HepG2 (cell line): ENCODE data around the gene MYOC. TPM values are rescaled to one million over a fixed set of nuclear protein-coding genes. Genes with fewer than 3 reads are reported as not detected.

Source experiments
- ATAC-seq: fragments of 200-7000 bp; cut with Tn5 transposase; 3 replicates; pipeline ENCODE4 v1.9.1; 2020; ENCODE audit warnings: mild to moderate bottlenecking, moderate library complexity
- BruUV-seq: library from RNA; stranded (reverse); fragments of 400-500 nt; replicated peaks from 2 replicates; lab custom pipeline; 2021; lab: Mats Ljungman, UMichigan
- CTCF ChIA-PET: fragments of 300-600 bp; formaldehyde crosslinking; extraction: SDS; loops from one replicate; lab custom pipeline; 2021; ENCODE audit warnings: low total read pairs, inconsistent platforms, low intra/inter-chr PET ratio; lab: Yijun Ruan, JAX
- POLR2A ChIA-PET: fragments of 350-600 bp; sonication (Branson Sonifier 250); formaldehyde crosslinking; loops from one replicate; lab custom pipeline; 2020; ENCODE audit warnings: antibody characterized with exemption, inconsistent platforms; lab: Yijun Ruan, JAX
- DNase-seq: peaks from one replicate; pipeline ENCODE4 v3.0.0-alpha.2; 2015; ENCODE audit warnings: low spot score
- FAIRE-seq: peaks from 3 replicates; lab custom pipeline; 2011; peaks lifted over from hg19 to GRCh38; lab: Jason Lieb, UNC
- H2AFZ ChIP-seq: one replicate; pipeline ENCODE4 v1.6.1; 2011; ENCODE audit warnings: low read length, inconsistent platforms
- H3K27ac ChIP-seq: fragments of 300-600 bp; 3 replicates; pipeline ENCODE4 v1.8.0; 2011; ENCODE audit warnings: mixed run types, mild to moderate bottlenecking, mixed read lengths, low read length, inconsistent platforms; ENCODE audit not compliant: insufficient read depth; ENCODE audit errors: extremely low read length
- H3K27me3 ChIP-seq, 2 experiments: fragments of 200-600 bp in 1 of 2; 2 replicates in 1 of 2; 3 replicates in 1 of 2; pipeline versions ENCODE4 v1.6.0 to v1.8.0; 2011; ENCODE audit warnings: low read length in 2 of 2, mild to moderate bottlenecking in 2 of 2, moderate library complexity in 2 of 2, inconsistent platforms in 1 of 2; ENCODE audit not compliant: insufficient read depth in 2 of 2, control insufficient read depth in 1 of 2
- H3K36me3 ChIP-seq, 2 experiments: fragments of 200-600 bp in 1 of 2; replicated peaks in 1 of 2; 2 replicates in 1 of 2; 3 replicates in 1 of 2; pipeline versions ENCODE4 v1.5.1 to v1.8.0; 2011; ENCODE audit warnings: low read length in 2 of 2, inconsistent platforms in 1 of 2; ENCODE audit not compliant: insufficient read depth in 2 of 2, control insufficient read depth in 1 of 2
- H3K4me1 ChIP-seq: 2 replicates; pipeline ENCODE4 v1.5.1; 2012; ENCODE audit warnings: low read length, inconsistent platforms; ENCODE audit not compliant: insufficient read depth
- H3K4me2 ChIP-seq: 2 replicates; pipeline ENCODE4 v1.6.0; 2011; ENCODE audit warnings: low read depth, low read length, inconsistent platforms
- H3K4me3 ChIP-seq, 3 experiments: fragments of 200-600 bp in 1 of 3; sonication (generic), shearing (Covaris generic) in 1 of 3; replicated peaks in 1 of 3; 2 replicates each; pipeline ENCODE4 v1.5.1; 2011 to 2016; ENCODE audit warnings: low read length in 3 of 3, inconsistent platforms in 2 of 3, low read depth in 2 of 3, mild to moderate bottlenecking in 2 of 3, control low read depth in 1 of 3, mixed read lengths in 1 of 3; ENCODE audit not compliant: insufficient read depth in 1 of 3
- H3K79me2 ChIP-seq: one replicate; pipeline ENCODE4 v1.6.1; 2011; ENCODE audit warnings: low read length, inconsistent platforms; ENCODE audit not compliant: insufficient read depth
- H3K9ac ChIP-seq: 2 replicates; pipeline ENCODE4 v1.6.0; 2011; ENCODE audit warnings: mild to moderate bottlenecking, low read depth, low read length, inconsistent platforms; ENCODE audit not compliant: insufficient read depth
- H3K9me3 ChIP-seq: 2 replicates; pipeline ENCODE4 v1.5.1; 2012; ENCODE audit warnings: mild to moderate bottlenecking, low read length
- H4K20me1 ChIP-seq: 2 replicates; pipeline ENCODE4 v1.6.0; 2011; ENCODE audit warnings: inconsistent platforms, mild to moderate bottlenecking, low read length, moderate library complexity; ENCODE audit not compliant: insufficient read depth
- ATM ChIP-seq: fragments of 450-650 bp; IDR thresholded peaks from 2 replicates; pipeline ENCODE4 v1.7.1; 2017; ENCODE audit warnings: mild to moderate bottlenecking, borderline replicate concordance
- ISX ChIP-seq: sonication (generic); formaldehyde crosslinking; conservative IDR thresholded peaks from 2 replicates; pipeline ENCODE4 v1.5.0; 2020; ENCODE audit warnings: missing genetic modification reagents
- MAFK ChIP-seq, 2 experiments: IDR thresholded peaks in 1 of 2; conservative IDR thresholded peaks in 1 of 2; 2 replicates each; pipeline ENCODE4 v1.6.1; 2011; ENCODE audit warnings: improper control_type of control experiment in 2 of 2, low read length in 2 of 2
- NFIC ChIP-seq: IDR thresholded peaks from 2 replicates; pipeline ENCODE4 v1.6.1; 2012; ENCODE audit warnings: mild to moderate bottlenecking, low read length, inconsistent platforms
- NFKB2 ChIP-seq: sonication (generic); formaldehyde crosslinking; IDR thresholded peaks from 2 replicates; pipeline ENCODE4 v1.4.0; 2020; ENCODE audit warnings: missing genetic modification reagents, borderline replicate concordance
- RXRA ChIP-seq: sonication (generic); formaldehyde crosslinking; IDR thresholded peaks from 2 replicates; pipeline ENCODE4 v1.5.1; 2020; ENCODE audit warnings: missing genetic modification reagents
- SKI ChIP-seq: fragments of 450-650 bp; IDR thresholded peaks from one replicate; pipeline ENCODE4 v1.6.1; 2018; ENCODE audit warnings: mild to moderate bottlenecking; ENCODE audit not compliant: partially characterized antibody
- TSC22D2 ChIP-seq: sonication (generic); formaldehyde crosslinking; IDR thresholded peaks from 2 replicates; pipeline ENCODE4 v1.5.1; 2020; ENCODE audit warnings: missing genetic modification reagents, mild to moderate bottlenecking, borderline replicate concordance
- ZNF768 ChIP-seq: sonication (generic); formaldehyde crosslinking; IDR thresholded peaks from 2 replicates; pipeline ENCODE4 v1.4.0; 2020; ENCODE audit warnings: missing genetic modification reagents
- WGBS: methylation state at CpG from one replicate; pipeline ENCODE4 v1.1.6; 2017; ENCODE audit warnings: low lambda C conversion rate; 5-methylcytosine and 5-hydroxymethylcytosine counted together
- in situ Hi-C: cut with HindIII; loops from 2 replicates; pipeline ENCODE4 v1.10.0; 2017; ENCODE audit warnings: low pct_unique_long_range_greater_than_20kb; ENCODE audit not compliant: extremely low pct_ligation_motif_present
- intact Hi-C: fragments of 100-400 bp; cut with micrococcal nuclease; formaldehyde crosslinking; loops from one replicate; pipeline ENCODE4 v1.10.0; 2022; ENCODE audit not compliant: unreplicated experiment
- polyA plus RNA-seq, 8 experiments: library from polyadenylated mRNA; depleted of rRNA in 3 of 8; stranded (reverse) in 7 of 8; unstranded in 1 of 8; fragments of >200 nt; fragmentation: Illumina TruSeq in 4 of 8; extraction: Trizol in 4 of 8; gene quantifications; 2 replicates each; pipeline versions ENCODE4 v1.2.1 to v1.2.3, GENCODE V29; 2011 to 2016; ENCODE audit warnings: low read depth in 4 of 8, missing spikeins in 1 of 8, mixed read lengths in 1 of 8; ENCODE audit not compliant: insufficient read depth in 1 of 8
- total RNA-seq, 5 experiments: library from RNA; depleted of rRNA; stranded (reverse); fragments of >200 nt; fragmentation: Illumina TruSeq; extraction: Trizol; gene quantifications; 2 replicates each; pipeline ENCODE4 v1.2.3, GENCODE V29; 2016; ENCODE audit warnings: low read depth in 1 of 5

MYOC gene
- total and polyA plus RNA-seq, 2 of the 13 experiments (the other 11 are each of a cell fraction or from before 2014, with no cell fraction given): not detected

DNA sequence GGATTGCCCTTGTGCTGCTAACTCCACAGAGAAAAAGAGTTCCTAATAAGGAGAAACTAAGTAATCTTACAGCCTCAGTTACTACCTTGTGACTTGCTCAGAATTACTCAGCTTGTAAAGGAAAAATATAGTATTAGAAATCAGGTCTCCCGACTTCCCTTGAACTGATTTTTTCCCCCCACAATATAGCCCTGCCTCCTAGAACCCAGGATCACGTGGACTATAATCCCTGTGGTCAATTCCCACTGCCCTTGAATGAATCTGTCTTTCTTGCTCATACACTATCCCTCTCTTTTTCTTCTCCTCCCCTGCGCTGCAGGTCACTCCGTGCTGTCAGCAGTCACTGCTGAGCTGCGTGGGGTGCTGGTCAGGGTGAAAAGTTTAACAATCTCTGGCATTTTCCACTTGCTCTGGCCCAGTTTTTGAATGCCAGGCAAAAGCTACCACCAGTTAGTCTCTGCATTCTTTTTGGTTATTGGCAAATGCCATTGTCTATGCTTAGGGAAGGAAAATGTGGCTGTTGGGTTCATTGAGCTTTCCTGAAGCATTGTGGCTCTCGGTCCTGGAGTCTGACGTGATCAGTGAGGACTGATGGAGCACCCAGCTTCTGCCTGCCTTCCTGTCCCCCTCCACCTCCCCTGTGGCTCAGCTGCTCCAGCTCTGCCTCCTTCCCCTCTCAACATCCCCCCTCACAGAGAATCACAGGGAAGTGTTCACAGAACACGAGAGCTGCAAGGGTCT is 1.9 kb upstream of the MYOC start:
- TF ChIP-seq NFIC: no peak
- no peak for TF ChIP-seq MAFK (conservative IDR thresholded peaks at IDR 0.05 in 1 of 2, IDR thresholded peaks at IDR 0.05 in 1 of 2; ENCODE audit: low read length in 2 of 2)
- TF ChIP-seq TSC22D2 (CRISPR knock-in tag): no peak
- no peak for TF ChIP-seq ISX (CRISPR knock-in tag)
- 0 out of 2 replicates have a peak, but pooled peaks have one; percentile 21 for TF ChIP-seq ZNF768
- 18% methylated on average over 8 of the region's 8 CpGs for WGBS
- intact Hi-C loops (loop anchor here (2.0 kb wide), 1 partner anchor 64 kb away; no protein-coding TSS in a partner anchor), in situ Hi-C loops (no loop called here)
- Histone ChIP-seq H3K36me3 (no peaks in the 10 kb centered on the region), H4K20me1 (no peaks in the 10 kb centered on the region), H3K79me2 (no peaks in the 10 kb centered on the region), H3K9me3 (no peaks in the 10 kb centered on the region), H3K9ac (no peak overlapping the region), H3K27me3 (peaks cover 1 to 5% of the 10 kb centered on the region in 2 experiments; a peak in 3 of 5 replicates), H3K4me1 (peaks cover 20% of the 10 kb centered on the region), H3K4me2 (peak overlapping the region; percentile 6), H2AFZ (no peak overlapping the region), H3K27ac (no peak overlapping the region), H3K4me3 (no peak overlapping the region)
- ChIA-PET POLR2A (no interaction called here), CTCF (no interaction called here)
- DNase-seq (no peak), ATAC-seq (peak; percentile 15), FAIRE-seq (no peak)
- no TSS peak for BruUV-seq

DNA sequence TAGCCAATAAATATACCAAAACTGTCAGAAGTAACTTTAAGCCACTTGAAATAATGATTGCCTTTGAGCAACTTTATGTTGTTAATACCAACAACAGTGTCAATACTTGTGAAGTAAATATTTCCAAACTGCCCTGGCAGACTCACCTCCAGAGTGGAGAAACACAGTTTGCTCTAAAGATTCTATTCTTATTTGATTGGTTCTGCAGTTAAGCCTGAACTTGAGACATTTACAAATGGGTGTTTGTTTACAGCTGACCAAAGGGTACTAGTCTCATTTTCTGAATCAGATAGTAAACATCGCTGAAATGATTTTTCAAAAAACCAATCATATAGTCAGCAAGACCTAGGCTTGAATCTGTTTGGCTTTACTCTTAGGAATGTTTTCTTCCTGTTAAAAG is 1.3 kb upstream of the MYOC start:
- peak; percentile 44 for ATAC-seq
- Histone ChIP-seq H3K27ac (no peak overlapping the region), H3K4me3 (no peak overlapping the region), H4K20me1 (no peaks in the 10 kb centered on the region), H3K4me1 (peaks cover 20% of the 10 kb centered on the region), H2AFZ (no peak overlapping the region), H3K9me3 (no peaks in the 10 kb centered on the region), H3K27me3 (peaks cover 1 to 5% of the 10 kb centered on the region in 2 experiments; a peak in 3 of 5 replicates), H3K36me3 (no peaks in the 10 kb centered on the region), H3K9ac (no peak overlapping the region), H3K4me2 (0 out of 2 replicates have a peak overlapping the region, but pooled peaks have one; percentile 6), H3K79me2 (no peaks in the 10 kb centered on the region)
- DNase-seq: no peak
- ChIA-PET POLR2A (no interaction called here), CTCF (no interaction called here)
- no peak for FAIRE-seq
- no peak for TF ChIP-seq ATM
- TF ChIP-seq RXRA (CRISPR knock-in tag): no peak
- TF ChIP-seq SKI: peak; percentile 32
- TF ChIP-seq NFKB2 (CRISPR knock-in tag): no peak
- in situ Hi-C loops: no loop called here
- 4% methylated on average over 1 of the region's 1 CpG for WGBS
- no TSS peak for BruUV-seq
- intact Hi-C loops: loop anchor here (2.0 kb wide), 1 partner anchor 65 kb away; no protein-coding TSS in a partner anchor
